A549 (cell line): ENCODE results near the gene REM2. TPM values are rescaled to one million over a fixed set of nuclear protein-coding genes. Genes with fewer than 3 reads are reported as not detected.

Experiments used
- ATAC-seq, 2 experiments: fragments of 200-7000 bp in 1 of 2; fragments of >200 bp in 1 of 2; cut with Nextera tagmentation in 1 of 2; cut with Tn5 transposase in 1 of 2; 3 replicates each; pipeline versions ENCODE4 v1.8.0 to v1.9.1; 2018 to 2020; ENCODE audit warnings: mild to moderate bottlenecking in 1 of 2, moderate library complexity in 1 of 2
- CTCF ChIA-PET: fragments of 300-600 bp; sonication (Branson Sonifier 250); formaldehyde crosslinking; extraction: SDS; loops from one replicate; lab custom pipeline; 2021; ENCODE audit warnings: antibody characterized with exemption, inconsistent platforms; lab: Yijun Ruan, JAX
- POLR2A ChIA-PET: fragments of 350-600 bp; formaldehyde crosslinking; extraction: SDS; loops from one replicate; lab custom pipeline; 2021; ENCODE audit warnings: antibody characterized with exemption, inconsistent platforms; lab: Yijun Ruan, JAX
- DNase-seq, 2 experiments: peaks; one replicate each; pipeline versions ENCODE4 v3.0.0 to v3.0.0-alpha.2; 2011 to 2016; ENCODE audit warnings: low read depth in 1 of 2, low spot score in 1 of 2
- FAIRE-seq: peaks from 2 replicates; lab custom pipeline; 2011; peaks lifted over from hg19 to GRCh38; lab: Jason Lieb, UNC
- H3K27ac ChIP-seq, 2 experiments: fragments of >200 bp; sonication (Bioruptor Twin); formaldehyde crosslinking; 3 replicates each; pipeline ENCODE4 v1.5.1; 2016 to 2017
- H3K4me1 ChIP-seq: fragments of >200 bp; sonication (Bioruptor Twin); formaldehyde crosslinking; 3 replicates; pipeline ENCODE4 v1.6.1; 2016
- H3K4me2 ChIP-seq: fragments of >200 bp; sonication (Bioruptor Twin); formaldehyde crosslinking; 3 replicates; pipeline ENCODE4 v1.6.1; 2016
- H3K4me3 ChIP-seq: fragments of >200 bp; sonication (Bioruptor Twin); formaldehyde crosslinking; 3 replicates; pipeline ENCODE4 v1.5.1; 2016
- H3K9me3 ChIP-seq: fragments of >200 bp; sonication (Bioruptor Twin); formaldehyde crosslinking; 3 replicates; pipeline ENCODE4 v1.6.1; 2016
- BCL3 ChIP-seq: fragments of >200 bp; sonication (Bioruptor Twin); formaldehyde crosslinking; IDR thresholded peaks from 3 replicates; pipeline ENCODE4 v1.6.1; 2016
- CBX2 ChIP-seq: fragments of 200-600 bp; sonication (generic); IDR thresholded peaks from 2 replicates; pipeline ENCODE4 v1.6.1; 2016; ENCODE audit warnings: low read depth, mild to moderate bottlenecking, borderline replicate concordance
- CEBPB ChIP-seq, 2 experiments: fragments of >200 bp in 1 of 2; sonication (Bioruptor Twin) in 1 of 2; formaldehyde crosslinking in 1 of 2; IDR thresholded peaks; 2 replicates each; pipeline ENCODE4 v1.6.1; 2012 to 2016
- HEYL ChIP-seq: fragments of 250-450 bp; sonication (Bioruptor Pico); IDR thresholded peaks from 2 replicates; pipeline ENCODE4 v1.8.0; 2021; ENCODE audit warnings: mild to moderate bottlenecking, moderate library complexity
- JUN ChIP-seq, 2 experiments: fragments of >200 bp; sonication (Bioruptor Twin); formaldehyde crosslinking; IDR thresholded peaks; 2 replicates in 1 of 2; 3 replicates in 1 of 2; pipeline ENCODE4 v1.6.1; 2016 to 2017
- JUNB ChIP-seq: fragments of >200 bp; sonication (Bioruptor Twin); formaldehyde crosslinking; IDR thresholded peaks from 2 replicates; pipeline ENCODE4 v1.6.1; 2016
- KDM1A ChIP-seq: fragments of 200-600 bp; sonication (generic); IDR thresholded peaks from 2 replicates; pipeline ENCODE4 v1.6.1; 2016; ENCODE audit warnings: low read depth, mild to moderate bottlenecking
- KDM5A ChIP-seq: fragments of 200-600 bp; sonication (generic); IDR thresholded peaks from 2 replicates; pipeline ENCODE4 v1.6.1; 2016; ENCODE audit warnings: antibody characterized with exemption, mild to moderate bottlenecking
- MAFK ChIP-seq: fragments of 450-650 bp; IDR thresholded peaks from 2 replicates; pipeline ENCODE4 v1.6.1; 2014; ENCODE audit not compliant: partially characterized antibody
- MAZ ChIP-seq: fragments of 150-350 bp; IDR thresholded peaks from 2 replicates; pipeline ENCODE4 v1.6.1; 2014; ENCODE audit warnings: antibody characterized with exemption, low read depth, low read length, borderline replicate concordance
- MYC ChIP-seq: IDR thresholded peaks from 2 replicates; pipeline ENCODE4 v1.6.1; 2012; ENCODE audit warnings: mild to moderate bottlenecking, inconsistent platforms, low read length, improper control_type of control experiment, borderline replicate concordance
- NFE2L2 ChIP-seq: fragments of 150-350 bp; conservative IDR thresholded peaks from 2 replicates; pipeline ENCODE4 v1.6.1; 2014; ENCODE audit warnings: low read length
- NR3C1 ChIP-seq: fragments of >200 bp; sonication (Bioruptor Twin); formaldehyde crosslinking; IDR thresholded peaks from 3 replicates; pipeline ENCODE4 v1.6.1; 2017
- PBX3 ChIP-seq: IDR thresholded peaks from 2 replicates; pipeline ENCODE4 v1.6.1; 2012
- PHF8 ChIP-seq: fragments of 200-600 bp; sonication (generic); IDR thresholded peaks from 2 replicates; pipeline ENCODE4 v1.6.1; 2016; ENCODE audit warnings: low read depth, mild to moderate bottlenecking, antibody characterized with exemption, moderate library complexity, borderline replicate concordance
- POLR2A ChIP-seq: IDR thresholded peaks from 2 replicates; pipeline ENCODE4 v1.6.1; 2012; ENCODE audit warnings: mild to moderate bottlenecking, low read length
- RAD21 ChIP-seq, 2 experiments: fragments of >200 bp in 1 of 2; sonication (Bioruptor Twin) in 1 of 2; formaldehyde crosslinking in 1 of 2; IDR thresholded peaks in 1 of 2; conservative IDR thresholded peaks in 1 of 2; 2 replicates in 1 of 2; 3 replicates in 1 of 2; pipeline ENCODE4 v1.6.1; 2012 to 2018; ENCODE audit warnings: inconsistent platforms in 1 of 2
- SMC3 ChIP-seq: fragments of >200 bp; sonication (Bioruptor Twin); formaldehyde crosslinking; IDR thresholded peaks from 3 replicates; pipeline ENCODE4 v1.6.1; 2018; ENCODE audit warnings: inconsistent platforms
- WGBS: methylation state at CpG from one replicate; pipeline ENCODE4 v1.1.6; 2017; ENCODE audit errors: missing lambda C conversion rate; 5-methylcytosine and 5-hydroxymethylcytosine counted together
- polyA plus RNA-seq, 4 experiments: library from polyadenylated mRNA; depleted of rRNA in 3 of 4; stranded (reverse); fragments of >200 nt; fragmentation: RNase III in 1 of 4; extraction: RNeasy Plus Mini Kit Qiagen cat#74134 plus additional on column Dnase treatment in 1 of 4; gene quantifications; 2 replicates in 3 of 4; 3 replicates in 1 of 4; pipeline ENCODE4 v1.2.3, GENCODE V29; 2011 to 2017
- TF ChIP-seq, protein P1 (sequence below): IDR thresholded peaks from 2 replicates; pipeline ENCODE4 v1.6.1; 2012; ENCODE audit warnings: low read depth, borderline replicate concordance
- TF ChIP-seq, protein P2 (sequence below): IDR thresholded peaks from 2 replicates; pipeline ENCODE4 v1.6.1; 2012
- TF ChIP-seq, protein P3 (sequence below): fragments of >200 bp; sonication (Bioruptor Twin); formaldehyde crosslinking; IDR thresholded peaks from 3 replicates; pipeline ENCODE4 v1.5.1; 2016

The REM2 gene
- polyA plus RNA-seq, 2 of the 4 experiments (the other 2 are of a cell fraction): 0.23 to 0.31 TPM

DNA sequence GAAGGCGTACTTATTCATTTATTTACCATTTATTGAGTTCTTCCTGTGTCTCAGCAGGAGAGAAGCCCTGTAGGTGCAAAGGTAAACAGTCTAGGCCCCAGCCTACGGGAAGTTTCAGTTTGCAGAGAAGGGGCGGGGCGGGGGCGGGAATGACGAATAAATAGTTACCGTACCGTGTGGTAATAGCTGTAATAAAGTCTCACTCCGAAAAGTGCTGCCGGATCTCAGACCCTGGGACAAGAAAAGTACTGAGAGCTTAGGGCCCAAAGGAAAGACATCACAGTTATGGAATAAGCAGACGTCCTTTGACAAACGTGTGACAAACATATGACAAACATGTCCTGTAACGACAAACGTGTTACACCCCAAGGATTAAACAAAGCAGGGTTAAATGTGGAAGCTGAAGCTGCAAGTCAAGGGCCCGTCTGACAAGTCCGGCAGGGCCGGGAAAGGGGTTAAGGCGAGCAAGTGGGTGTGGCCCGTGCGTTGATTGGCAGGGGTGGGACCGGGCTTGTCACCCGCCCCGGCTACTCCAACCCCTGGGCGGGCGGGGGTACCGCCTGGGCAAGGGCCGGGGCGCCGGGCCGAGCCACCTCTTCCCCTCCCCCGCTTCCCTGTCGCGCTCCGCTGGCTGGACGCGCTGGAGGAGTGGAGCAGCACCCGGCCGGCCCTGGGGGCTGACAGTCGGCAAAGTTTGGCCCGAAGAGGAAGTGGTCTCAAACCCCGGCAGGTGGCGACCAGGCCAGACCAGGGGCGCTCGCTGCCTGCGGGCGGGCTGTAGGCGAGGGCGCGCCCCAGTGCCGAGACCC is 11.6 kb upstream of the REM2 start, which contains the start of gene LRP10:
LRP10 (plus strand) TSS at position 517 of the 809 bp plus-strand sequence. CDS start 564 bp downstream, outside the sequence.
- H3K4me1 ChIP-seq: peaks cover 21% of the 10 kb centered on the region
- H3K4me3 ChIP-seq: peak within 1 kb of the TSS; percentile 78
- TF ChIP-seq POLR2A (peak; percentile 48), CBX2 (no peak), JUNB (no peak), PBX3 (peak; percentile 95), CEBPB (IDR thresholded peaks at IDR 0.05) (peak in 1 of 2 experiments; percentile 3; a peak in 1 of 4 replicates), PHF8 (peak; percentile 45; the same call in 1 of the 2 replicates), JUN (IDR thresholded peaks at IDR 0.05) (peak in 1 of 2 experiments; percentile 63; a peak in 2 of 5 replicates), MYC (0 out of 2 replicates have a peak, but pooled peaks have one; percentile 23), BCL3 (no peak)
- TF ChIP-seq, protein P1, sequence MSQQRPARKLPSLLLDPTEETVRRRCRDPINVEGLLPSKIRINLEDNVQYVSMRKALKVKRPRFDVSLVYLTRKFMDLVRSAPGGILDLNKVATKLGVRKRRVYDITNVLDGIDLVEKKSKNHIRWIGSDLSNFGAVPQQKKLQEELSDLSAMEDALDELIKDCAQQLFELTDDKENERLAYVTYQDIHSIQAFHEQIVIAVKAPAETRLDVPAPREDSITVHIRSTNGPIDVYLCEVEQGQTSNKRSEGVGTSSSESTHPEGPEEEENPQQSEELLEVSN: 0 out of 2 replicates have a peak, but pooled peaks have one; percentile 11
- TF ChIP-seq, protein P2, sequence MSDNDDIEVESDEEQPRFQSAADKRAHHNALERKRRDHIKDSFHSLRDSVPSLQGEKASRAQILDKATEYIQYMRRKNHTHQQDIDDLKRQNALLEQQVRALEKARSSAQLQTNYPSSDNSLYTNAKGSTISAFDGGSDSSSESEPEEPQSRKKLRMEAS: peak; percentile 12; the same call in 1 of the 2 replicates
- H3K4me2 ChIP-seq: peak within 1 kb of the TSS; percentile 81
- peak; percentile 90 to 93 for ATAC-seq
- peak; percentile 80 to 93 for DNase-seq
- WGBS: under 1% methylated on average over 29 of the region's 50 CpGs
- ChIA-PET CTCF (interaction anchor here (0.6 to 23.1 kb wide), 21 partner anchors 11 to 315 kb away, joined by 3 to 368 read pairs (median 6); partner anchors contain the start of genes MMP14, PRMT5, RBM23 and REM2), POLR2A (interaction anchor here (0.7 to 3.1 kb wide), 12 partner anchors 9 to 282 kb away, joined by 3 to 12 read pairs (median 3); partner anchors contain the start of genes DAD1, OXA1L, PRMT5 and RBM23)
- no peak for FAIRE-seq
- peak within 1 kb of the TSS; percentile 94 to 98 for H3K27ac ChIP-seq
- H3K9me3 ChIP-seq: no peaks in the 10 kb centered on the region

DNA sequence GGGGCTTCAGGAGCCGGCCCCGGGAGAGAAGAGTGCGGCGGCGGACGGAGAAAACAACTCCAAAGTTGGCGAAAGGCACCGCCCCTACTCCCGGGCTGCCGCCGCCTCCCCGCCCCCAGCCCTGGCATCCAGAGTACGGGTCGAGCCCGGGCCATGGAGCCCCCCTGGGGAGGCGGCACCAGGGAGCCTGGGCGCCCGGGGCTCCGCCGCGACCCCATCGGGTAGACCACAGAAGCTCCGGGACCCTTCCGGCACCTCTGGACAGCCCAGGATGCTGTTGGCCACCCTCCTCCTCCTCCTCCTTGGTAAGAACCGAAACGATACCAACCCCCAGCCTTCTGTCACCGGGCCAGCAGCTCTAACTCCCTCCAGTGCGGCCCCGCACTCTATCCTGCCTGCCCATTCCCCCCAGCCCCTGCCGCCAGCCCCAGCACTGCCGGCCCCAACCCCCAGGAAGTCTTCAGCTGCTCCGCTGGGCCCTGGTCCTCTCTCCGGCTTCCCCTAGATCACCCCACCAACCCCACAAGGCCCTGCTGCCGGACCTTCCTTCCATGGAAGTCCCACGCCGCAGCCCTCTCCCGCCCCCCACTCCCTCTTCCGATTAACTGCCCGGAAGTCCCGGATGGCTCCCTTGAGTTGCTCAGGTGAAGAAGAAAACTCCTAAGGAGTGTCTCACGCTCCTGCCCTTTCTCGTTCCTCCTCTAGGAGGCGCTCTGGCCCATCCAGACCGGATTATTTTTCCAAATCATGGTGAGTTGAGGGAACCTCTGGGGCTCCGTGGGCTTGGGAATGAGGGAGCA is 10.8 kb upstream of the REM2 start:
- no peaks in the 10 kb centered on the region for H3K9me3 ChIP-seq
- 1% methylated on average over 22 of the region's 45 CpGs for WGBS
- peak; percentile 72 to 82 for ATAC-seq
- ChIA-PET POLR2A (interaction anchor here (0.6 to 3.1 kb wide), 10 partner anchors 10 to 300 kb away, joined by 3 to 12 read pairs (median 4); partner anchors contain the start of genes OXA1L, PRMT5 and REM2), CTCF (interaction anchor here (0.6 to 23.1 kb wide), 39 partner anchors 12 to 319 kb away, joined by 3 to 368 read pairs (median 4); partner anchors contain the start of genes AJUBA, MMP14, PRMT5 and RBM23)
- peaks cover 21% of the 10 kb centered on the region for H3K4me1 ChIP-seq
- DNase-seq: peak; percentile 87 to 90
- no peak for FAIRE-seq
- H3K27ac ChIP-seq: peak overlapping the region; percentile 94 to 98
- H3K4me2 ChIP-seq: peak overlapping the region; percentile 81
- peak in 1 of 2 experiments; percentile 51; a peak in 2 of 5 replicates for TF ChIP-seq JUN (IDR thresholded peaks at IDR 0.05)
- 0 out of 2 replicates have a peak, but pooled peaks have one; percentile 29 for TF ChIP-seq KDM1A
- TF ChIP-seq MAFK: peak; percentile 26
- TF ChIP-seq, protein P3, sequence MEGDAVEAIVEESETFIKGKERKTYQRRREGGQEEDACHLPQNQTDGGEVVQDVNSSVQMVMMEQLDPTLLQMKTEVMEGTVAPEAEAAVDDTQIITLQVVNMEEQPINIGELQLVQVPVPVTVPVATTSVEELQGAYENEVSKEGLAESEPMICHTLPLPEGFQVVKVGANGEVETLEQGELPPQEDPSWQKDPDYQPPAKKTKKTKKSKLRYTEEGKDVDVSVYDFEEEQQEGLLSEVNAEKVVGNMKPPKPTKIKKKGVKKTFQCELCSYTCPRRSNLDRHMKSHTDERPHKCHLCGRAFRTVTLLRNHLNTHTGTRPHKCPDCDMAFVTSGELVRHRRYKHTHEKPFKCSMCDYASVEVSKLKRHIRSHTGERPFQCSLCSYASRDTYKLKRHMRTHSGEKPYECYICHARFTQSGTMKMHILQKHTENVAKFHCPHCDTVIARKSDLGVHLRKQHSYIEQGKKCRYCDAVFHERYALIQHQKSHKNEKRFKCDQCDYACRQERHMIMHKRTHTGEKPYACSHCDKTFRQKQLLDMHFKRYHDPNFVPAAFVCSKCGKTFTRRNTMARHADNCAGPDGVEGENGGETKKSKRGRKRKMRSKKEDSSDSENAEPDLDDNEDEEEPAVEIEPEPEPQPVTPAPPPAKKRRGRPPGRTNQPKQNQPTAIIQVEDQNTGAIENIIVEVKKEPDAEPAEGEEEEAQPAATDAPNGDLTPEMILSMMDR: peak; percentile 91
- no peak for TF ChIP-seq MAZ
- TF ChIP-seq KDM5A: 0 out of 2 replicates have a peak, but pooled peaks have one; percentile 17
- no peak for TF ChIP-seq NR3C1
- peak; percentile 50 for TF ChIP-seq NFE2L2
- TF ChIP-seq, protein P2: peak; percentile 50
- peak; percentile 69 to 75 for TF ChIP-seq RAD21 (conservative IDR thresholded peaks at IDR 0.05 in 1 of 2, IDR thresholded peaks at IDR 0.05 in 1 of 2)
- TF ChIP-seq SMC3: peak; percentile 57
- TF ChIP-seq, protein P1: no peak; the same call in 1 of the 2 replicates
- TF ChIP-seq HEYL (CRISPR knock-in tag): no peak
- 0 out of 2 replicates have a peak, but pooled peaks have one; percentile 24 for TF ChIP-seq POLR2A
- peak; percentile 45; the same call in 1 of the 2 replicates for TF ChIP-seq PHF8
- TF ChIP-seq, all 56 proteins: peak for 11
- peak overlapping the region; percentile 78 for H3K4me3 ChIP-seq
